Astrocyte (in vitro differentiated cells and primary cell): ENCODE data around the gene HIPK1. TPM values are rescaled to one million over a fixed set of nuclear protein-coding genes. Genes with fewer than 3 reads are reported as not detected.

ENCODE experiments used
- DNase-seq: peaks from one replicate; pipeline ENCODE4 v3.0.0-alpha.2; 2010; ENCODE audit warnings: low read depth
- FAIRE-seq: peaks from 2 replicates; lab custom pipeline; 2011; peaks lifted over from hg19 to GRCh38; lab: Jason Lieb, UNC
- H2AFZ ChIP-seq: 2 replicates; pipeline ENCODE4 v1.6.0; 2012; ENCODE audit warnings: low read depth, low read length, inconsistent platforms
- H3K27ac ChIP-seq: 2 replicates; pipeline ENCODE4 v1.5.1; 2011; ENCODE audit warnings: low read depth, low read length, inconsistent platforms
- H3K27me3 ChIP-seq: 2 replicates; pipeline ENCODE4 v1.6.0; 2011; ENCODE audit warnings: low read length, inconsistent platforms; ENCODE audit not compliant: insufficient read depth
- H3K36me3 ChIP-seq: 2 replicates; pipeline ENCODE4 v1.5.1; 2011; ENCODE audit warnings: low read length, inconsistent platforms; ENCODE audit not compliant: insufficient read depth
- H3K4me1 ChIP-seq: 2 replicates; pipeline ENCODE4 v1.5.1; 2011; ENCODE audit warnings: low read length, inconsistent platforms; ENCODE audit not compliant: insufficient read depth
- H3K4me2 ChIP-seq: 2 replicates; pipeline ENCODE4 v1.6.0; 2012; ENCODE audit warnings: low read length, inconsistent platforms
- H3K4me3 ChIP-seq: 2 replicates; pipeline ENCODE4 v1.5.1; 2011; ENCODE audit warnings: low read depth, mild to moderate bottlenecking, low read length, inconsistent platforms; ENCODE audit not compliant: insufficient read depth
- H3K79me2 ChIP-seq: 2 replicates; pipeline ENCODE4 v1.6.0; 2012; ENCODE audit warnings: mild to moderate bottlenecking, low read length, inconsistent platforms; ENCODE audit not compliant: insufficient read depth
- H3K9ac ChIP-seq: 2 replicates; pipeline ENCODE4 v1.6.0; 2012; ENCODE audit warnings: mild to moderate bottlenecking, low read length, inconsistent platforms
- H3K9me3 ChIP-seq: 2 replicates; pipeline ENCODE4 v1.5.1; 2012; ENCODE audit warnings: low read depth, mild to moderate bottlenecking, low read length, inconsistent platforms; ENCODE audit not compliant: insufficient read depth
- H4K20me1 ChIP-seq: 2 replicates; pipeline ENCODE4 v1.6.0; 2012; ENCODE audit warnings: low read length, inconsistent platforms; ENCODE audit not compliant: insufficient read depth
- H3K27ac Mint-ChIP-seq: one replicate; pipeline ENCODE4 v1.8.0; 2021; ENCODE audit warnings: mild to moderate bottlenecking, mixed read lengths; ENCODE audit not compliant: unreplicated experiment
- H3K27me3 Mint-ChIP-seq: one replicate; pipeline ENCODE4 v1.8.0; 2021; ENCODE audit warnings: low read depth, mixed read lengths; ENCODE audit not compliant: unreplicated experiment
- H3K36me3 Mint-ChIP-seq: one replicate; pipeline ENCODE4 v1.8.0; 2021; ENCODE audit warnings: low read depth, mixed read lengths; ENCODE audit not compliant: unreplicated experiment
- H3K4me1 Mint-ChIP-seq: one replicate; pipeline ENCODE4 v1.8.0; 2021; ENCODE audit warnings: low read depth, mixed read lengths; ENCODE audit not compliant: unreplicated experiment
- H3K4me3 Mint-ChIP-seq: one replicate; pipeline ENCODE4 v1.8.0; 2021; ENCODE audit warnings: mild to moderate bottlenecking, moderate library complexity, mixed read lengths; ENCODE audit not compliant: unreplicated experiment
- H3K9me3 Mint-ChIP-seq: one replicate; pipeline ENCODE4 v1.8.0; 2021; ENCODE audit warnings: mild to moderate bottlenecking, mixed read lengths; ENCODE audit not compliant: unreplicated experiment
- EZH2 ChIP-seq: IDR thresholded peaks from 2 replicates; pipeline ENCODE4 v1.6.1; 2012; ENCODE audit warnings: mild to moderate bottlenecking, low read length, inconsistent platforms; ENCODE audit not compliant: insufficient read depth
- total RNA-seq: library from RNA; stranded (reverse); gene quantifications from 2 replicates; pipeline ENCODE4 v1.2.1, GENCODE V29; 2021
- TF ChIP-seq, protein P1 (sequence below): IDR thresholded peaks from 2 replicates; pipeline ENCODE4 v1.5.1; 2011; ENCODE audit warnings: low read depth, mild to moderate bottlenecking, inconsistent platforms, low read length, moderate library complexity; ENCODE audit not compliant: insufficient read depth

HIPK1 gene
- total RNA-seq, 1 donor from 2014 or later, result 55.4 TPM

- Histone ChIP-seq H4K20me1 (peaks cover 33% of the 10 kb centered on the region), H3K4me3 (peak overlapping the region; percentile 89), H3K9ac (peak overlapping the region; percentile 99), H3K79me2 (peaks cover 40% of the 10 kb centered on the region), H3K36me3 (no peaks in the 10 kb centered on the region), H3K9me3 (no peaks in the 10 kb centered on the region), H3K27me3 (no peaks in the 10 kb centered on the region), H3K27ac (peak overlapping the region; percentile 90), H3K4me1 (peaks cover 30% of the 10 kb centered on the region), H2AFZ (peak overlapping the region; percentile 90), H3K4me2 (peak overlapping the region; percentile 90)
- Mint-ChIP-seq H3K4me1 (peaks cover 25% of the 10 kb centered on the region), H3K9me3 (no peaks in the 10 kb centered on the region), H3K4me3 (peak overlapping the region; percentile 93), H3K27me3 (peaks cover 10% of the 10 kb centered on the region), H3K36me3 (no peaks in the 10 kb centered on the region), H3K27ac (peak overlapping the region; percentile 97)
- no peak for TF ChIP-seq EZH2
- TF ChIP-seq, protein P1, sequence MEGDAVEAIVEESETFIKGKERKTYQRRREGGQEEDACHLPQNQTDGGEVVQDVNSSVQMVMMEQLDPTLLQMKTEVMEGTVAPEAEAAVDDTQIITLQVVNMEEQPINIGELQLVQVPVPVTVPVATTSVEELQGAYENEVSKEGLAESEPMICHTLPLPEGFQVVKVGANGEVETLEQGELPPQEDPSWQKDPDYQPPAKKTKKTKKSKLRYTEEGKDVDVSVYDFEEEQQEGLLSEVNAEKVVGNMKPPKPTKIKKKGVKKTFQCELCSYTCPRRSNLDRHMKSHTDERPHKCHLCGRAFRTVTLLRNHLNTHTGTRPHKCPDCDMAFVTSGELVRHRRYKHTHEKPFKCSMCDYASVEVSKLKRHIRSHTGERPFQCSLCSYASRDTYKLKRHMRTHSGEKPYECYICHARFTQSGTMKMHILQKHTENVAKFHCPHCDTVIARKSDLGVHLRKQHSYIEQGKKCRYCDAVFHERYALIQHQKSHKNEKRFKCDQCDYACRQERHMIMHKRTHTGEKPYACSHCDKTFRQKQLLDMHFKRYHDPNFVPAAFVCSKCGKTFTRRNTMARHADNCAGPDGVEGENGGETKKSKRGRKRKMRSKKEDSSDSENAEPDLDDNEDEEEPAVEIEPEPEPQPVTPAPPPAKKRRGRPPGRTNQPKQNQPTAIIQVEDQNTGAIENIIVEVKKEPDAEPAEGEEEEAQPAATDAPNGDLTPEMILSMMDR, result no peak
- peak; percentile 44 for DNase-seq
- FAIRE-seq, result no peak
Observed at GRCh38 chr1:113928187-113928930, 765 bp upstream of the HIPK1 start.

DNA sequence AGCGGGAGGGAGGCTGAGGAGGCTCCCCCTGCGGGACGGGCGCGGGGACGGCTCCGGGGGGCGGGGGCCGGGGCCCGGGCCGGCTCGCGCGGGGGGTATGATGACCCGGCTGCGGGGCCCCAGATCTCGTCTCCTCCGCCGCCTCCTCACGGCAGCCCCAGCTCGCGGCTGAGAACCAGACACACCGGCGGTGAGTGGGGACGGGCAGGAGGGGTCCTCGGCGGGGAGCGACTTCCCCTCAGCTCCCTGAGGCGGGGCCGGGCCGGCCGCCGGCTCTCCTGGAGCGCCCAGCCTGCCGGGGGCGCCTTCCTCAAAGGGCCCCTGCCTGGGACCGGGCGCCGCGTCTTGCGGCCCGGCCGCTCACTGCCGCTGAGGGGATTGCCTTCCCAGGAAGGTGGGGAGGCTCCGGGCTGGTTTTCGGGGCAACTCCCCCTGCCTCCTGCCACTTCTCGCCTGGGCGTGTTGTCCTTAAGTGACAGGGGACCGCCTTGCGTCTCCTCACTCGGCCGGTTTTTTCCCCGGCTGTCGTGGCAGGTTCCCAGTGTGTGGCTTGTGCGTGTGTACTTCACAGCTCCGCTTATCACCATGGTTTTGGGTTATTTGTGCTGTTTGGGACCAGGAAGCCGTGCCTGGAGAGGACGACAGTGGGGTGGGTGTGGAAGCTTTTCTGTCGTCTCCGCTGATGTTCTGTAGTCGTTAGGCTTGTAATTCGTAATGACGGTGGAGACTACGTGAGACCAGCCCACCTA, 800 bp downstream of the HIPK1 start:
- no peaks in the 10 kb centered on the region for H3K9me3 ChIP-seq
- peak; percentile 14 for DNase-seq
- Mint-ChIP-seq H3K9me3 (no peaks in the 10 kb centered on the region), H3K4me1 (peaks cover 28% of the 10 kb centered on the region), H3K4me3 (peak overlapping the region; percentile 97), H3K27ac (peak overlapping the region; percentile 96), H3K27me3 (no peaks in the 10 kb centered on the region), H3K36me3 (no peaks in the 10 kb centered on the region)
- no peaks in the 10 kb centered on the region for H3K27me3 ChIP-seq
- H3K4me3 ChIP-seq, result peak overlapping the region; percentile 95
- peak overlapping the region; percentile 99 for H3K9ac ChIP-seq
- no peak for FAIRE-seq
- H3K4me1 ChIP-seq, result peaks cover 30% of the 10 kb centered on the region
- peak overlapping the region; percentile 93 for H3K27ac ChIP-seq
- no peaks in the 10 kb centered on the region for H3K36me3 ChIP-seq
- peak overlapping the region; percentile 83 for H2AFZ ChIP-seq
- H4K20me1 ChIP-seq, result peaks cover 49% of the 10 kb centered on the region
- TF ChIP-seq EZH2, result no peak
- TF ChIP-seq, protein P1, result no peak
- peaks cover 55% of the 10 kb centered on the region for H3K79me2 ChIP-seq
- H3K4me2 ChIP-seq, result peak overlapping the region; percentile 96
